Measurements from ENCODE around the gene CHEK2. TPM values are rescaled to one million over a fixed set of nuclear protein-coding genes. Genes with fewer than 3 reads are reported as not detected.
"Not testable (repeated sequence)": the region's sequence is repeated elsewhere in the genome, so short reads cannot be mapped to it uniquely, and the experiment has no call there.

CHEK2 gene
- total RNA-seq, 2 donors from 2014 or later: 15.6 to 18.6 TPM

DNA sequence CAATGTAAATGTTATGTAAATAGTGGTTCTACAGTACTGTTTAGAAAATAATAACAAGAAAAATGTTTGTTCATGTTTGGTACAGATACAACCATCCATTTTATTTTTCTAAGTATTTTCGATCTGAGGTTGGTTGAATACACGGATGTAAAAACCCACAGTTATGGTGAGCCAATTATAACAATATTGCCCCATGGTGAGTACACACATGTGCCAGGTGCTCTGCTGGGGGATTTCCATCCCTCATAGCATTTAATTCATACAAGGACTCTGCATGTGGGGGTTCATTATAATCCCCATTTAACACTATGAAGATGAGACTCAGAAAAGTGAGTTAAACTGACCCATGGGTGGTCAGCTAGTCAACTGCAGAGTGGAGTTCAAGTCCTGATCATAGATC lies 38.7 kb downstream of the CHEK2 start:
- no peaks in the 10 kb centered on the region for H3K9me3 ChIP-seq
- intact Hi-C loops (cut with DNase I): no loop called here

DNA sequence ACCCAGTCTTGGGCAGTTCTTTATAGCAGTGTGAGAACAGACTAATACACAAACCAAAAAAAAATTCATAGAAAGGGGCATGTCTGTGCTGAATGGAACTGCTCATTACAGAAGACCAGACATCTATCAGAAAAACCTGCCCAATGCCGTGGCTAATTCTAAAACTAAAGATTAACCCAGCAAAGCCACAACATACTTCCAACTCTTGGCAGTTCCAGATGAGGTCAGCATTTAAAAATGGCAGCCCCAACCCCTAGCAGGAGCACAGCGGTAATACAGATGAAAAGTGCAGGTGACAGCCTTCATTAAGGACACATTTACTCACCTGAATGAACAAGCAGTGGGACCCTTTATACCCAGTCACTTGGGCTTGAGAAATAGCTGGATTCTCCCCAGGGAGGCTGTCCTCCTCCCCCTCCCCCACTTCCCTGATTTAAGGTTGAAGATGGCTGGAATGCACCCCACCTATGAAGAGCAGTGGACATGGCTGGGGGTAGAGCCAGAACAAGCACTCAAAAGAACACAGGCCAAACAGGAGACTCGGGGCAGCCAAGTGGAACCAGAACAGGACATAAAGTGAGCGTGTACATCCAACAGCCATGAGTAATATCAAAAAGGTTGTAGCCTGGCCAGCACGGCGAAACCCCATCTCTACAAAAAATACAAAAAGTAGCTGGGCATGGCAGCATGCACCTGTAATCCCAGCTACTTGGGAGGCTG lies 48.4 kb downstream of the CHEK2 start:
- intact Hi-C loops (cut with DNase I); DNase-seq (ENCODE audit: low spot score); H3K27me3 ChIP-seq (replicated peaks; ENCODE audit: insufficient read depth); H3K27ac ChIP-seq; H3K36me3 ChIP-seq; H3K4me1 ChIP-seq (replicated peaks); H3K4me3 ChIP-seq; H3K9me3 ChIP-seq: not testable (repeated sequence)
- WGBS: 93% methylated on average over 6 of the region's 6 CpGs

More for the DNA sequence above, 38.7 kb downstream of the CHEK2 start:
- Histone ChIP-seq H3K4me3 (no peak overlapping the region), H3K27ac (no peak overlapping the region), H3K27me3 (replicated peaks; ENCODE audit: insufficient read depth) (no peaks in the 10 kb centered on the region), H3K36me3 (no peaks in the 10 kb centered on the region), H3K4me1 (replicated peaks) (no peaks in the 10 kb centered on the region)
- DNase-seq (ENCODE audit: low spot score): no peak
- 93% methylated on average over 2 of the region's 2 CpGs for WGBS
- TF ChIP-seq, protein P1, sequence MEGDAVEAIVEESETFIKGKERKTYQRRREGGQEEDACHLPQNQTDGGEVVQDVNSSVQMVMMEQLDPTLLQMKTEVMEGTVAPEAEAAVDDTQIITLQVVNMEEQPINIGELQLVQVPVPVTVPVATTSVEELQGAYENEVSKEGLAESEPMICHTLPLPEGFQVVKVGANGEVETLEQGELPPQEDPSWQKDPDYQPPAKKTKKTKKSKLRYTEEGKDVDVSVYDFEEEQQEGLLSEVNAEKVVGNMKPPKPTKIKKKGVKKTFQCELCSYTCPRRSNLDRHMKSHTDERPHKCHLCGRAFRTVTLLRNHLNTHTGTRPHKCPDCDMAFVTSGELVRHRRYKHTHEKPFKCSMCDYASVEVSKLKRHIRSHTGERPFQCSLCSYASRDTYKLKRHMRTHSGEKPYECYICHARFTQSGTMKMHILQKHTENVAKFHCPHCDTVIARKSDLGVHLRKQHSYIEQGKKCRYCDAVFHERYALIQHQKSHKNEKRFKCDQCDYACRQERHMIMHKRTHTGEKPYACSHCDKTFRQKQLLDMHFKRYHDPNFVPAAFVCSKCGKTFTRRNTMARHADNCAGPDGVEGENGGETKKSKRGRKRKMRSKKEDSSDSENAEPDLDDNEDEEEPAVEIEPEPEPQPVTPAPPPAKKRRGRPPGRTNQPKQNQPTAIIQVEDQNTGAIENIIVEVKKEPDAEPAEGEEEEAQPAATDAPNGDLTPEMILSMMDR (IDR thresholded peaks at IDR 0.05): no peak
- no peak for TF ChIP-seq POLR2AphosphoS5 (IDR thresholded peaks at IDR 0.05)
- TF ChIP-seq POLR2A (IDR thresholded peaks at IDR 0.05): no peak

DNA sequence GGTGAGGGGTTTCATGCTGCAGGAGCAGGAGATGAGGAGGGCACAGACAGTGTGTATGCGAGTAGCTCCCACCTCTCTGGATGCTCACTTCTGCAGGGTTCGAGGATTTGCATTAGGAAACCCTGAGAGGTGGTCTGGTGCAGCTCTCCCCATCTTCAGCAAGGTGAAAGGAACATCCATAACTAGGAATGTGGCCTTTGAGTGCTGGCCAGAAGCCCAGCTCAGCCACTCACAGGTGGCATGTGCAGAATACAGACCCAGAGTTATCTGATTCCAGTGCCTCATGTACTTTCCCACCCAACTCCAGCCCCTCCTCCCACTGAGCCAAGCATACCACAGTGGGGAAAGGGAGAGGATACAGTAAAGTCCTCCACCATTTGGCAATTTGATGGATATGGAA lies 51.8 kb downstream of the CHEK2 start:
- H3K27ac ChIP-seq; H3K9me3 ChIP-seq; H3K36me3 ChIP-seq; H3K4me3 ChIP-seq; DNase-seq (ENCODE audit: low spot score); H3K27me3 ChIP-seq (replicated peaks; ENCODE audit: insufficient read depth); intact Hi-C loops (cut with DNase I); H3K4me1 ChIP-seq (replicated peaks): not testable (repeated sequence)
- 92% methylated on average over 2 of the region's 2 CpGs for WGBS

DNA sequence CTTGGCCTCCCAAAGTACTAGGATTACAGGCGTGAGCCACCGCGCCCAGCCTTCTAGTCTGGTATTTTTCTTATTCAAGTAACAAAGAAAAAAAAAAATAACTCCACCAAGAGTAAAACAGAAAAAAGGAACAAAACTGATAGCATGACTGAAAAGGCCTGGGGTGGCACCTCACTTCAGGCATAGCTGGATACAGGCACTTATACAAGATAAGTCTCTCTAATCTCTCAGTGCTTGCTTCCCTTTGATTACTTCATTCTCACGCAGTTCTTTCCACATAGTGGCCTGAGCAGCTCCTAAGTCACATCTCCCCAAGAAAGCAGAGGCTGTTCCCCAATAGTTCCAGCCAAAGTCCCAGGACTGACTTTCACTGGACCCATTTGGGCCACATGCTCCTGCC lies 58.7 kb downstream of the CHEK2 start:
- not testable (repeated sequence) for H3K27ac ChIP-seq

DNA sequence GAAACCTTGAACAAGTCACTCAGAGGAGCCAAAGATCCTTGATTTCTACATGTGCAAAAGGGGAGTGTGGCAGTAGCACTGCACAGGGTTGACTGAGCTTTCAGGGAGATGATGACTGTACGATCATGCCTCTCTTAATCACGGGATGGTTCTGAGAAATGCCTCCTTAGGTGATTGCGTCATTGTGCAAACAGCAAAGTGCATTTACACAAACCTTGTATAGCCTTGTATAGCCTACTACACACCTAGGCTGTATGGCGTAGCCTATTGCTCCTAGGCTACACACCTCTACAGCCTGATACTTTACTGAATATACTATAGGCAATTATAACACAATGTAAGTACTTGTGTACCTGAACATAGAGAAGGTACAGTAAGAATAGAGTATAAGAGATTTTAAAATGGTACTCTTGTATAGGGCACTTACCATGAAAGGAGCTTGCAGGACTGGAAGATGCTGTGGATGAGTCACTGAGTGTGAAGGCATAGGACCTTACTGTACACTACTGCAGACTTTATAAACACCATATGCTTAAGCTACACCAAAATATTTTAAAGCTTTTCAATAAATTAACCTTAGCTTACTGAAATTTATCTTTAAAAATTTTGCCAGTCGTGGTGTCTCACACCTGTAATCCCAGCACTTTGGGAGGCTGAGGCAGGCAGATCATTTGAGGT lies 60.7 kb downstream of the CHEK2 start:
- WGBS: 72% methylated on average over 5 of the region's 5 CpGs
- H3K4me3 ChIP-seq; H3K27me3 ChIP-seq (replicated peaks; ENCODE audit: insufficient read depth); H3K4me1 ChIP-seq (replicated peaks); H3K27ac ChIP-seq; intact Hi-C loops (cut with DNase I); H3K36me3 ChIP-seq; DNase-seq (ENCODE audit: low spot score); H3K9me3 ChIP-seq: not testable (repeated sequence)

More for the DNA sequence above, 58.7 kb downstream of the CHEK2 start:
- H3K4me3 ChIP-seq; DNase-seq (ENCODE audit: low spot score); H3K4me1 ChIP-seq (replicated peaks); H3K36me3 ChIP-seq; H3K9me3 ChIP-seq; intact Hi-C loops (cut with DNase I); H3K27me3 ChIP-seq (replicated peaks; ENCODE audit: insufficient read depth): not testable (repeated sequence)
- 90% methylated on average over 4 of the region's 4 CpGs for WGBS

DNA sequence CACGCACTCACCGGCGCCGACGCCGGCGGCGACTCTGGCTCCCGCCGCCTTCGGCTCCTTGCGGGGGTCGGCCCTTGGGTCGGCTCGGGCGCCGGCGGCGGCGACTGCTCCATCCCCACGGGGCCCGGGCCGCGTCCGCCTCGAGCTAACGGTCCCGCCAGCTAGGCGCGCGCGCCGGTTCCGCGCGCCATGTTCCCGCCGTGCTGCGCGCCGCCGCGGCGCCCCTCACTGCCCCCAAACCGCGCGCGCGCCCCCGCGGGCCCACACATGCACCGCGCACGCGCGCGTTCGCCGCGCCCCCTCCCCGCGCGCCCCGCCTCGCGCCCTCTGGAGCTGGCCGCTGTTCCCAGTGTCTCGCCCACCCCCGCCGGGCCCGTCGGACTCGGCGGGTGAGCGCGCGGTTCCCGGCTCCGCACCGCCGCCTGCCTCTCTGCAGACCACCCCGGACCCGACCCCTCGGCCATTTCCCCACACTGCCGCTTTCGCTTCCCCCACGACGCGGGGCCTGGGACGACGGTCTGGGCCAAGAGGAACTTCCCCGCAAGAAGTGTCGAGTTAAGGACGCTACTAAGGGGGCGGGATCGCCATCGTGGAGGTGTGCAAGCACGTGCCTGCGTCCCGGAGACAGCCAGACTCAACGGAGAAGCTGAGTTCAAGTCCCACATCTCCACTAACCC lies 61.9 kb downstream of the CHEK2 start, which contains the start of gene TTC28:
Gene TTC28, minus strand, starts transcription at position 230 of the 677 bp plus-strand sequence. Its CDS starts 117 bp downstream, at position 113.
- Histone ChIP-seq H3K27ac (peak within 1 kb of the TSS; percentile 62 to 63), H3K4me3 (peak within 1 kb of the TSS; percentile 75 to 78)
- H3K9me3 ChIP-seq; H3K36me3 ChIP-seq; intact Hi-C loops (cut with DNase I); H3K4me1 ChIP-seq (replicated peaks); H3K27me3 ChIP-seq (replicated peaks; ENCODE audit: insufficient read depth): not testable (repeated sequence)
- 1% methylated on average over 100 of the region's 101 CpGs for WGBS
- peak; percentile 58 for DNase-seq (ENCODE audit: low spot score)

DNA sequence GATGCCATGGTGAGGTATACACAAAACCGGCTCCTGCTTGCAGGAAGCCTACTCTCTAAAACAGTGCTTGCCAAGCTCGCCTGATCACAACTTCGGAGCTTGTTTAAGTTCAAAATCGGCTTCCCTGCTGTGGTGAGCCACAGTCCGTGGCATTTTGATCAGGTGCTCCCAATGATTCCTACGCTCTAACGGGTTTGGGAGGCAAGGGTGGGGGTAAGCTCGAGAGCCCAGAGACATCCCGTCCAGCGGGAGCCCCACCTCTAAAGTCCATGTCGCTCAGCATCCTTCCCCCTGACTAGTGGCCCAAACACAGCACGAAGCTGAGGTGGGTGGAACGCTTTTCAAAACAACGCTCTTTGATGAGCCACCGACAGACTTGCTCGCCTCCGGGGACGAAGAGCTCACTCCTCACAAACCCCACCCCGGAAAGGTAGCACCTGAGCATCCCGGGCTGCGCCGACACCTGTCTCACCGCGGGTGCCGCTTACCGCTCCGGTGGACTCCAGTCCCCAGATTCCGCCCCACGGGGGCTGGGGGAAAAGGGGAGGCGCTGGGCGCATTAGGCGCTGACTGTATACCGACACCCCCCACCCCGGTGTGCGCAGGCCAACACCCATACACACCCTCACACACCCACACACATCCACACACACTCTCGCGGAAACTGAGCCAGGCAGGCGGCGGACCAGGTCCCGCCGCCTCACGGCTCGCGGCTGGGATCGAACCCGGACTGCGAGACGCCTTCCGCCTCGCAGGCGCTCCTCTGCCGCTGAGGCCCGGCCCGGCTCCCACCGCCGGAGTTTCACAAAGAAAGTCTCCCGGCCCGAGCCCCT lies 62.6 kb downstream of the CHEK2 start:
- peak overlapping the region; percentile 75 to 78 for H3K4me3 ChIP-seq
- DNase-seq (ENCODE audit: low spot score); intact Hi-C loops (cut with DNase I); H3K4me1 ChIP-seq (replicated peaks); H3K9me3 ChIP-seq; H3K27me3 ChIP-seq (replicated peaks; ENCODE audit: insufficient read depth); H3K36me3 ChIP-seq: not testable (repeated sequence)
- peak overlapping the region; percentile 62 to 63 for H3K27ac ChIP-seq
- WGBS: 12% methylated on average over 45 of the region's 58 CpGs

DNA sequence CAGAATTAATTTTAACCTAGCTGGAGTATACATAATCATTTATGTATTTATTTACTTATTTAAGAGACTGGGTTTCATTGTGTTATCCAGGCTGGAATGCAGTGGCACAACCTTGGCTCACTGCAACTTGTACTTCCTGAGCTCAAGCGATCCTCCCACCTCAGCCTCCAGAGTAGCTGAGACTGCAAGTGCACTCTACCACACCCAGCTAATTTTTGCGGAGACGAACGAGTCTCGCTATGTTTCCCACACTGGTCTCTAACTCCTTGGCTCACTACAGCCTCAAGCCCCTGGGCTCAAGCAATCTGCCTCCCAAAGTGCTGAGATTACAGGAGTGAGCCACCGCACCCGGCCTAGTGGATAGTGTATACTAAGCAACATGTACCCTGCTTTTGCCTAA lies 63.5 kb downstream of the CHEK2 start:
- not testable (repeated sequence) for DNase-seq (ENCODE audit: low spot score)

More for the DNA sequence above, 63.5 kb downstream of the CHEK2 start:
- H3K27ac ChIP-seq; H3K9me3 ChIP-seq; H3K27me3 ChIP-seq (replicated peaks; ENCODE audit: insufficient read depth); H3K36me3 ChIP-seq; intact Hi-C loops (cut with DNase I); H3K4me3 ChIP-seq; H3K4me1 ChIP-seq (replicated peaks): not testable (repeated sequence)
- WGBS: 84% methylated on average over 7 of the region's 7 CpGs

Data from prostate gland (tissue), 2 donors.